A204.1 (cell line): Measurements from ENCODE around the gene MMP2.

Experiments used
- FAIRE-seq: peaks from 2 replicates; lab custom pipeline; 2012; peaks lifted over from hg19 to GRCh38; lab: Jason Lieb, UNC

Gene MMP2

GRCh38 chr16:55469821-55470532 lies 9.0 kb upstream of the MMP2 start:
- no peak for FAIRE-seq

- FAIRE-seq = no peak
Observed at GRCh38 chr16:55470533-55471371, 8.2 kb upstream of the MMP2 start.

GRCh38 chr16:55471448-55472097 lies 7.4 kb upstream of the MMP2 start:
- FAIRE-seq = no peak

GRCh38 chr16:55473587-55473986 lies 5.4 kb upstream of the MMP2 start:
- FAIRE-seq = no peak

- no peak for FAIRE-seq
Observed at GRCh38 chr16:55474821-55475220, 4.2 kb upstream of the MMP2 start.

GRCh38 chr16:55475919-55476318 lies 3.1 kb upstream of the MMP2 start:
- no peak for FAIRE-seq

- no peak for FAIRE-seq
Observed at GRCh38 chr16:55476625-55477533, 2.1 kb upstream of the MMP2 start.

- no peak for FAIRE-seq
Observed at GRCh38 chr16:55477736-55478135, 1.3 kb upstream of the MMP2 start.

GRCh38 chr16:55479430-55480140 lies 587 bp downstream of the MMP2 start:
- no peak for FAIRE-seq

- no peak for FAIRE-seq
Observed at GRCh38 chr16:55480228-55480655, 1.2 kb downstream of the MMP2 start.

GRCh38 chr16:55481023-55481422 lies 2.0 kb downstream of the MMP2 start:
- FAIRE-seq = no peak

GRCh38 chr16:55482056-55482455 lies 3.1 kb downstream of the MMP2 start:
- FAIRE-seq = no peak

- FAIRE-seq = no peak
Observed at GRCh38 chr16:55487048-55487803, 8.2 kb downstream of the MMP2 start.

- no peak for FAIRE-seq
Observed at GRCh38 chr16:55488306-55488705, 9.3 kb downstream of the MMP2 start.

GRCh38 chr16:55489119-55489955 lies 10.3 kb downstream of the MMP2 start:
- no peak for FAIRE-seq

GRCh38 chr16:55489956-55490265 lies 10.9 kb downstream of the MMP2 start:
- FAIRE-seq = no peak

GRCh38 chr16:55490301-55490700 lies 11.3 kb downstream of the MMP2 start:
- no peak for FAIRE-seq

- no peak for FAIRE-seq
Observed at GRCh38 chr16:55491691-55492090, 12.7 kb downstream of the MMP2 start.

- FAIRE-seq = no peak
Observed at GRCh38 chr16:55492756-55493380, 13.9 kb downstream of the MMP2 start.
